Liver (tissue), 9 donors: ENCODE data around the gene TRPM6. TPM values are rescaled to one million over a fixed set of nuclear protein-coding genes. Genes with fewer than 3 reads are reported as not detected.

Experiments
- DNase-seq: peaks from one replicate; pipeline ENCODE4 v3.0.0-alpha.2; 2017; ENCODE audit warnings: low spot score
- H3K27ac ChIP-seq, 2 donors: one replicate each; pipeline ENCODE4 v1.7.0; 2013; ENCODE audit warnings: inconsistent platforms in 2 of 2, low read length in 2 of 2, control low read depth in 1 of 2, low read depth in 1 of 2, mild to moderate bottlenecking in 1 of 2
- H3K27me3 ChIP-seq, 4 donors: one replicate each; pipeline versions ENCODE4 v1.6.1 to v1.7.0; 2013; ENCODE audit warnings: low read length in 3 of 4, inconsistent platforms in 1 of 4, mild to moderate bottlenecking in 1 of 4, moderate library complexity in 1 of 4; ENCODE audit not compliant: control insufficient read depth in 4 of 4, insufficient read depth in 4 of 4
- H3K36me3 ChIP-seq, 4 donors: one replicate each; pipeline versions ENCODE4 v1.6.1 to v1.7.0; 2013; ENCODE audit warnings: low read length in 3 of 4, mild to moderate bottlenecking in 3 of 4, low read depth in 1 of 4, moderate library complexity in 1 of 4; ENCODE audit not compliant: control insufficient read depth in 4 of 4, insufficient read depth in 3 of 4
- H3K4me1 ChIP-seq, 4 donors: one replicate each; pipeline versions ENCODE4 v1.6.1 to v1.7.0; 2013; ENCODE audit warnings: low read length in 3 of 4, mild to moderate bottlenecking in 3 of 4, moderate library complexity in 1 of 4; ENCODE audit not compliant: control insufficient read depth in 4 of 4, insufficient read depth in 4 of 4
- H3K4me3 ChIP-seq, 3 donors: one replicate each; pipeline versions ENCODE4 v1.6.1 to v1.7.0; 2013; ENCODE audit warnings: low read length in 3 of 3, control low read depth in 1 of 3, low read depth in 1 of 3, mild to moderate bottlenecking in 1 of 3
- H3K9ac ChIP-seq, 2 donors: one replicate each; pipeline ENCODE4 v1.7.0; 2013; ENCODE audit warnings: low read length in 2 of 2, mild to moderate bottlenecking in 2 of 2, moderate library complexity in 2 of 2, control low read depth in 1 of 2, low read depth in 1 of 2
- H3K9me3 ChIP-seq, 4 donors: one replicate each; pipeline versions ENCODE4 v1.6.1 to v1.7.0; 2013; ENCODE audit warnings: low read length in 3 of 4; ENCODE audit not compliant: control insufficient read depth in 4 of 4
- EGR1 ChIP-seq, 2 donors: IDR thresholded peaks; 2 replicates each; pipeline ENCODE4 v1.6.1; 2016 to 2018; ENCODE audit warnings: antibody characterized with exemption in 2 of 2, low read depth in 2 of 2
- FOXA1 ChIP-seq: IDR thresholded peaks from 2 replicates; pipeline ENCODE4 v1.6.1; 2016; ENCODE audit warnings: antibody characterized with exemption
- FOXA2 ChIP-seq: IDR thresholded peaks from 2 replicates; pipeline ENCODE4 v1.6.1; 2016; ENCODE audit warnings: antibody characterized with exemption
- GABPA ChIP-seq, 2 donors: IDR thresholded peaks in 1 of 2; conservative IDR thresholded peaks in 1 of 2; 2 replicates each; pipeline ENCODE4 v1.6.1; 2016; ENCODE audit warnings: antibody characterized with exemption in 2 of 2, mild to moderate bottlenecking in 1 of 2, moderate library complexity in 1 of 2
- HNF4A ChIP-seq, 2 donors: conservative IDR thresholded peaks; 2 replicates each; pipeline ENCODE4 v1.6.1; 2016; ENCODE audit warnings: antibody characterized with exemption in 2 of 2, mild to moderate bottlenecking in 2 of 2
- HNF4G ChIP-seq: IDR thresholded peaks from 2 replicates; pipeline ENCODE4 v1.6.1; 2016; ENCODE audit warnings: antibody characterized with exemption
- JUND ChIP-seq, 2 donors: IDR thresholded peaks; 2 replicates each; pipeline ENCODE4 v1.6.1; 2016; ENCODE audit warnings: antibody characterized with exemption in 2 of 2
- NR2F2 ChIP-seq: IDR thresholded peaks from 2 replicates; pipeline ENCODE4 v1.6.1; 2016; ENCODE audit warnings: antibody characterized with exemption
- RAD21 ChIP-seq, 2 donors: IDR thresholded peaks; 2 replicates each; pipeline ENCODE4 v1.6.1; 2016; ENCODE audit warnings: antibody characterized with exemption in 2 of 2, mild to moderate bottlenecking in 2 of 2
- RXRA ChIP-seq, 2 donors: IDR thresholded peaks; 2 replicates each; pipeline ENCODE4 v1.6.1; 2017 to 2018; ENCODE audit warnings: antibody characterized with exemption in 2 of 2, mild to moderate bottlenecking in 1 of 2
- SP1 ChIP-seq: IDR thresholded peaks from 2 replicates; pipeline ENCODE4 v1.6.1; 2018; ENCODE audit warnings: antibody characterized with exemption, mild to moderate bottlenecking
- TAF1 ChIP-seq: conservative IDR thresholded peaks from 2 replicates; pipeline ENCODE4 v1.6.1; 2016; ENCODE audit warnings: antibody characterized with exemption, mild to moderate bottlenecking
- YY1 ChIP-seq: IDR thresholded peaks from 2 replicates; pipeline ENCODE4 v1.6.1; 2016; ENCODE audit warnings: antibody characterized with exemption, mild to moderate bottlenecking
- polyA plus RNA-seq, 2 donors: library from polyadenylated mRNA; stranded (reverse) in 1 of 2; unstranded in 1 of 2; fragments of 200-250 nt in 1 of 2; fragments of >200 nt in 1 of 2; fragmentation: Nextera tagmentation in 1 of 2; extraction: Ambion mirVana in 1 of 2; gene quantifications; one replicate each; pipeline versions ENCODE4 v1.2.1 to v1.2.3, GENCODE V29; 2013 to 2015
- total RNA-seq, 2 donors: library from RNA; depleted of rRNA; stranded (reverse); fragments of >200 nt; gene quantifications; one replicate each; pipeline ENCODE4 v1.2.3, GENCODE V29; 2014
- TF ChIP-seq, protein P1 (sequence below): IDR thresholded peaks from 2 replicates; pipeline ENCODE4 v1.6.1; 2016; ENCODE audit warnings: antibody characterized with exemption
- TF ChIP-seq, protein P2 (sequence below): fragments of 150-350 bp; IDR thresholded peaks from 2 replicates; pipeline ENCODE4 v1.5.1; 2017; ENCODE audit warnings: improper control_type of control experiment, low read depth, low read length; ENCODE audit not compliant: missing input control
- TF ChIP-seq, protein P3 (sequence below): IDR thresholded peaks from 2 replicates; pipeline ENCODE4 v1.6.1; 2016; ENCODE audit warnings: antibody characterized with exemption, mild to moderate bottlenecking
- TF ChIP-seq, protein P4 (sequence below): IDR thresholded peaks from 2 replicates; pipeline ENCODE4 v1.6.1; 2016; ENCODE audit warnings: antibody characterized with exemption
- TF ChIP-seq, protein P5 (sequence below): IDR thresholded peaks from 2 replicates; pipeline ENCODE4 v1.6.1; 2016; ENCODE audit warnings: antibody characterized with exemption
- donor health status: healthy.
- donor health status: healthy.
- donor health status: healthy.
- donor health status: healthy.
- donor health status: healthy.

The TRPM6 gene
- total and polyA plus RNA-seq, 4 donors = 0.05 to 0.67 (median 0.10) TPM

DNA sequence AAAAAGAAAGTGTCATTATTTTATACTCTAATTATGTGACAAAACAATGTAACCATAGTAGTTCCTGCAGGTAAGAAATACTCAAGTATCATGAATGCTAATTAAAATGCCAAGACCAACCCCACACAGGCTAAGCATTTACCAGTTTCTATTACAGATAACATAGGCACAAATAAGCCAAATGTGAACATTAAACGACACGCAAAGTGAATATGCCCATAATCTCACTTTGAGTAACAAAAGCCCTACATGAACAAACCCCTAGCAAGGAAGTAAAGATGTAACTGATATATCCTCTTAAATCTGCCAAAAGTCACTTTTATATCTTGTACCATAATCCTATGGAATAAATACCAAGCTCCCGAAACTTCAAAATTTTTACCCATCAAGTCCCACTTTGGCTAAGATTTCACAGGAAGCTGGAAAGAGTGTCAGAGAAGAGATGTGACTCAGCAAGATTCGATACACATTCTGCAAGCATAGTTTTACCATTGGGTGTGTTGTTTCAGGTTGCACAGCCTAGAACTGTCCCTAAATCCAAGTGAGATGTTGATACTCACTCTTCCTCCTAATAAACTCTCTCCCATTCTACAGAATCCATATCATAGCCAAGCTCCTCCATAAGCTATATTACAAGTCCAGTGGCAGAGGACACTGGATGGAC, 28.8 kb downstream of the TRPM6 start (continued):
- no peak for TF ChIP-seq RAD21 (IDR thresholded peaks at IDR 0.05)
- TF ChIP-seq NR2F2 = no peak
- no peak for TF ChIP-seq EGR1 (IDR thresholded peaks at IDR 0.05; ENCODE audit: low read depth in 2 of 2)
- TF ChIP-seq SP1 = no peak
- TF ChIP-seq FOXA2 = no peak
- TF ChIP-seq GABPA (IDR thresholded peaks at IDR 0.05 in 1 of 2, conservative IDR thresholded peaks at IDR 0.05 in 1 of 2) = no peak
- TF ChIP-seq TAF1 = no peak
- no peak for TF ChIP-seq JUND (IDR thresholded peaks at IDR 0.05)
- TF ChIP-seq FOXA1 = no peak
- TF ChIP-seq HNF4A (conservative IDR thresholded peaks at IDR 0.05) = no peak
- TF ChIP-seq, protein P1, sequence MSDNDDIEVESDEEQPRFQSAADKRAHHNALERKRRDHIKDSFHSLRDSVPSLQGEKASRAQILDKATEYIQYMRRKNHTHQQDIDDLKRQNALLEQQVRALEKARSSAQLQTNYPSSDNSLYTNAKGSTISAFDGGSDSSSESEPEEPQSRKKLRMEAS = no peak

DNA sequence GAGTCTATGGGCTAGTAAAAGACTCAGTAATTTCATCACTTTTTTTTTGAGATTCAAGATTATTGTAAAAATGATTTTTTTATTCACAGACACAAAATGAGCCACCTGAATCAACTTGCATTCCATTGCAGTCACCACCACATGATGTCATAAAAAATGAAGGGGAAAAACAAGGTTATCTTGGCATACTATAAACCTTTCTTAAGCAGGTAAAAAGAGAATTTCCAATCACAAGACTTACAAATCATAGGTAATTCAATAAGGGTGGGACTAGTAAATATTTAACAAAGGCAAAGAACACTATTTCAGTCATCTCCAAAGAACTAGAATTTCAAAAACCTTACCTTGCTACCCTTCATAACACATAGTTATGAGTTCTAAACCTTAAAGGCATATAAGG, 30.7 kb downstream of the TRPM6 start:
- no peak overlapping the region for H3K4me3 ChIP-seq
- no peaks in the 10 kb centered on the region for H3K27me3 ChIP-seq
- H3K4me1 ChIP-seq = no peaks in the 10 kb centered on the region
- no peak for DNase-seq
- no peaks in the 10 kb centered on the region for H3K36me3 ChIP-seq
- H3K9ac ChIP-seq = no peak overlapping the region
- TF ChIP-seq NR2F2 = no peak
- no peak for TF ChIP-seq YY1
- no peak for TF ChIP-seq GABPA (IDR thresholded peaks at IDR 0.05 in 1 of 2, conservative IDR thresholded peaks at IDR 0.05 in 1 of 2)
- TF ChIP-seq HNF4A (conservative IDR thresholded peaks at IDR 0.05) = no peak
- TF ChIP-seq, protein P2, sequence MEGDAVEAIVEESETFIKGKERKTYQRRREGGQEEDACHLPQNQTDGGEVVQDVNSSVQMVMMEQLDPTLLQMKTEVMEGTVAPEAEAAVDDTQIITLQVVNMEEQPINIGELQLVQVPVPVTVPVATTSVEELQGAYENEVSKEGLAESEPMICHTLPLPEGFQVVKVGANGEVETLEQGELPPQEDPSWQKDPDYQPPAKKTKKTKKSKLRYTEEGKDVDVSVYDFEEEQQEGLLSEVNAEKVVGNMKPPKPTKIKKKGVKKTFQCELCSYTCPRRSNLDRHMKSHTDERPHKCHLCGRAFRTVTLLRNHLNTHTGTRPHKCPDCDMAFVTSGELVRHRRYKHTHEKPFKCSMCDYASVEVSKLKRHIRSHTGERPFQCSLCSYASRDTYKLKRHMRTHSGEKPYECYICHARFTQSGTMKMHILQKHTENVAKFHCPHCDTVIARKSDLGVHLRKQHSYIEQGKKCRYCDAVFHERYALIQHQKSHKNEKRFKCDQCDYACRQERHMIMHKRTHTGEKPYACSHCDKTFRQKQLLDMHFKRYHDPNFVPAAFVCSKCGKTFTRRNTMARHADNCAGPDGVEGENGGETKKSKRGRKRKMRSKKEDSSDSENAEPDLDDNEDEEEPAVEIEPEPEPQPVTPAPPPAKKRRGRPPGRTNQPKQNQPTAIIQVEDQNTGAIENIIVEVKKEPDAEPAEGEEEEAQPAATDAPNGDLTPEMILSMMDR = no peak
- no peak for TF ChIP-seq FOXA1
- TF ChIP-seq HNF4G = no peak
- TF ChIP-seq FOXA2 = no peak
- TF ChIP-seq, protein P3, sequence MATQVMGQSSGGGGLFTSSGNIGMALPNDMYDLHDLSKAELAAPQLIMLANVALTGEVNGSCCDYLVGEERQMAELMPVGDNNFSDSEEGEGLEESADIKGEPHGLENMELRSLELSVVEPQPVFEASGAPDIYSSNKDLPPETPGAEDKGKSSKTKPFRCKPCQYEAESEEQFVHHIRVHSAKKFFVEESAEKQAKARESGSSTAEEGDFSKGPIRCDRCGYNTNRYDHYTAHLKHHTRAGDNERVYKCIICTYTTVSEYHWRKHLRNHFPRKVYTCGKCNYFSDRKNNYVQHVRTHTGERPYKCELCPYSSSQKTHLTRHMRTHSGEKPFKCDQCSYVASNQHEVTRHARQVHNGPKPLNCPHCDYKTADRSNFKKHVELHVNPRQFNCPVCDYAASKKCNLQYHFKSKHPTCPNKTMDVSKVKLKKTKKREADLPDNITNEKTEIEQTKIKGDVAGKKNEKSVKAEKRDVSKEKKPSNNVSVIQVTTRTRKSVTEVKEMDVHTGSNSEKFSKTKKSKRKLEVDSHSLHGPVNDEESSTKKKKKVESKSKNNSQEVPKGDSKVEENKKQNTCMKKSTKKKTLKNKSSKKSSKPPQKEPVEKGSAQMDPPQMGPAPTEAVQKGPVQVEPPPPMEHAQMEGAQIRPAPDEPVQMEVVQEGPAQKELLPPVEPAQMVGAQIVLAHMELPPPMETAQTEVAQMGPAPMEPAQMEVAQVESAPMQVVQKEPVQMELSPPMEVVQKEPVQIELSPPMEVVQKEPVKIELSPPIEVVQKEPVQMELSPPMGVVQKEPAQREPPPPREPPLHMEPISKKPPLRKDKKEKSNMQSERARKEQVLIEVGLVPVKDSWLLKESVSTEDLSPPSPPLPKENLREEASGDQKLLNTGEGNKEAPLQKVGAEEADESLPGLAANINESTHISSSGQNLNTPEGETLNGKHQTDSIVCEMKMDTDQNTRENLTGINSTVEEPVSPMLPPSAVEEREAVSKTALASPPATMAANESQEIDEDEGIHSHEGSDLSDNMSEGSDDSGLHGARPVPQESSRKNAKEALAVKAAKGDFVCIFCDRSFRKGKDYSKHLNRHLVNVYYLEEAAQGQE = no peak
- TF ChIP-seq RXRA (IDR thresholded peaks at IDR 0.05) = no peak
- TF ChIP-seq, protein P4, sequence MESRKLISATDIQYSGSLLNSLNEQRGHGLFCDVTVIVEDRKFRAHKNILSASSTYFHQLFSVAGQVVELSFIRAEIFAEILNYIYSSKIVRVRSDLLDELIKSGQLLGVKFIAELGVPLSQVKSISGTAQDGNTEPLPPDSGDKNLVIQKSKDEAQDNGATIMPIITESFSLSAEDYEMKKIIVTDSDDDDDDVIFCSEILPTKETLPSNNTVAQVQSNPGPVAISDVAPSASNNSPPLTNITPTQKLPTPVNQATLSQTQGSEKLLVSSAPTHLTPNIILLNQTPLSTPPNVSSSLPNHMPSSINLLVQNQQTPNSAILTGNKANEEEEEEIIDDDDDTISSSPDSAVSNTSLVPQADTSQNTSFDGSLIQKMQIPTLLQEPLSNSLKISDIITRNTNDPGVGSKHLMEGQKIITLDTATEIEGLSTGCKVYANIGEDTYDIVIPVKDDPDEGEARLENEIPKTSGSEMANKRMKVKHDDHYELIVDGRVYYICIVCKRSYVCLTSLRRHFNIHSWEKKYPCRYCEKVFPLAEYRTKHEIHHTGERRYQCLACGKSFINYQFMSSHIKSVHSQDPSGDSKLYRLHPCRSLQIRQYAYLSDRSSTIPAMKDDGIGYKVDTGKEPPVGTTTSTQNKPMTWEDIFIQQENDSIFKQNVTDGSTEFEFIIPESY = no peak
- no peak for TF ChIP-seq TAF1
- TF ChIP-seq JUND (IDR thresholded peaks at IDR 0.05) = no peak
- no peak for TF ChIP-seq EGR1 (IDR thresholded peaks at IDR 0.05; ENCODE audit: low read depth in 2 of 2)
- no peak for TF ChIP-seq RAD21 (IDR thresholded peaks at IDR 0.05)
- TF ChIP-seq, protein P1 = no peak
- no peak for TF ChIP-seq SP1
- TF ChIP-seq, protein P5, sequence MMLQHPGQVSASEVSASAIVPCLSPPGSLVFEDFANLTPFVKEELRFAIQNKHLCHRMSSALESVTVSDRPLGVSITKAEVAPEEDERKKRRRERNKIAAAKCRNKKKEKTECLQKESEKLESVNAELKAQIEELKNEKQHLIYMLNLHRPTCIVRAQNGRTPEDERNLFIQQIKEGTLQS = no peak
- no peaks in the 10 kb centered on the region for H3K9me3 ChIP-seq
- no peak overlapping the region for H3K27ac ChIP-seq
